ENCODE data around the gene SLC39A11.
"Not testable (repeated sequence)": the region's sequence is repeated elsewhere in the genome, so short reads cannot be mapped to it uniquely, and the experiment has no call there.

SLC39A11 gene

DNA sequence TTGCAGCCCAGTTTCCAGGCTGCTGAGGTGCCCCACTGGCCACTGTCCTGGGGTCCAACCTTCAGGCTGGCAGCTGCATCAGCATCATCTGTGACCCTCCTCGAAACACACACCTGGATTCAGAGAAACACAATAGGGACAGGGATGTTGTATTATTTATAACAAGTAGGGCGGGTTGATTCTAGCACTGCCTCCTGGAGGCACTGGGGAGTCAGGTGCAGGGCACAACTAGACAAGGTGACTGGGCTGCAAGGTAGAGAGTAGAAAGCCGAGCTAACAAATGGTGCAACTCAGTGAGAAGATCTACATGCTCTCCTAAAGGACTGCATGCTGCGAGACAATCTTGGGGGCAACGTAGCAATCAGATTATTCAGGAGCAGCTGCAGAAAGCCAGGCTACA is 317.3 kb downstream of the SLC39A11 start:
- no peak for DNase-seq

DNA sequence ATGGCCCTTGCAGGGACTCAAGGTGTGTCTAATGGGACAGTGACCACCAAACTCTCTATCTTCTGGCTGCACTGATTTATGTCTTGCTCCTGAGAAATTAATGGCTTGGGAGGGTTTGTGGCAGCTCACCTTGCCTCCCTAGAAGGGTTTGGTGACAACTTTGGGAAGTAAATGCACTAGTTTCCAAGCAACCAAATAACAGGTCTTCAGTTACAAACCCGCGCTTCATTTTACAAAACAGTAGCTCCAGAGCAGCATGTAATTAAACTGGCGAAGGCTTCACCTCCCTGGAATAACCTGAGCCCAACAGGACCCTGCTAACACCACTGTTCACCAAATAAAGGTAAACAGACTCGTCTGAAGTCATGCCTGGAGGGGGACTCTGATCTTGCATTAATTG is 318.3 kb downstream of the SLC39A11 start:
- DNase-seq, result no peak

- not testable (repeated sequence) for DNase-seq
Observed at GRCh38 chr17:72773225-72773624, 319.3 kb downstream of the SLC39A11 start.

GRCh38 chr17:72772331-72772821 is 320.1 kb downstream of the SLC39A11 start:
- DNase-seq, result no peak

DNA sequence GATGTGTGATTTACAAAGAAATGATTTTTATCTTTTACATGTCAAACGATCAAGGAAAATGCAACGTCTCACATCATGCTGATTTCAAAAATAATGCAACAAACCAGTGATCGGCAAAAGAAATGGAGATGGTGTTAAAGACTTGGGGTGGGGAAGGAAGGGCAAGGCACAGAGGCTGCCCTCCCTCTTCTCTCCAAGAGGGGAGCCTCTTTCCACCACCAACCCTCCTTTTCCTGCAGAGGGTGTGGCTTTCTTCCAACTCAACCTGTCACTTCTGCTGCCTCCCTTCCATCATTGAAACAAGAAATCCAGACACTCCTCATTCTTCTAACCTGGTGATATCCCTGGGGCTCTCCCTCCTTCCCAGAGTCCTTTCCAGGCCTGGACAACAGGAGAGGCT is 320.8 kb downstream of the SLC39A11 start:
- no peak for DNase-seq

- DNase-seq, result no peak
Observed at GRCh38 chr17:72766761-72767356, 325.6 kb downstream of the SLC39A11 start.

DNA sequence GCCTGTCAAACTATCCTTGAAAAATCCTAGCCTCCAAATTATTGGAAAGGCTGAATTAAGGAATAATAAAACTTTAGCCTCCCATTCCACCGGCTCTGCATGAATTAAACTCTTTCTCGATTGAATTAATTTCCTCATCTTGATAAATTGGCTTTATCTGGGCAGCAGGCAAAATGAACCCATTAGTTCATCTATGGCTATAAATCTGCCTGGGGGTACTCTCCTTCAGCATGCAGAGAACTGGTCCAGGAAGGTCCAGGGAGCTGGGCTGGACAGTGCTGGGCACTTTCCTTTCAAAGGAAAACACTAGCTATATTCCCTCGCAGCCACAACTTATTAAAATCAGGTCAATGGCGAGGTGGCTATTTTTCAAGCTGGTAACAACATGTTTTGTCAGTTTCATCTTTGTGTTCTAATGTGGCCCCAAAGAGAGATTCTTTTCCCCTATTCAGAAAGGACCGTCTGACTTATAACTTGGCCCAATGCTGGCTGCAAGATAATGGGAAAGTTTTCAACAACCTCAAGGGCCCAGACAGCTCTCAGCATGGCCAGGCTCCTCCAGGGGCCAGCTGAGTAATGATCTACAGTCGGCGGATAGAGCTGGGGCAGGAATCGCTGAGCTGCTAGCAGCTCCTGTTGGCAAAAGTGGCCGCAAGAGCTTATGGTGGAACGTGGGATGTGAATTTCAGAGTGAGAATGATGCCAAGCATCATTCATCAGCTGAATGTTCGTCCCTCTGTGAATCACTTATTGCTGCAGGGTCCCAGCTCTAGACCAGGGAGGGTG is 326.9 kb downstream of the SLC39A11 start:
- DNase-seq, result peak in 1 of 2 experiments; percentile 16

DNA sequence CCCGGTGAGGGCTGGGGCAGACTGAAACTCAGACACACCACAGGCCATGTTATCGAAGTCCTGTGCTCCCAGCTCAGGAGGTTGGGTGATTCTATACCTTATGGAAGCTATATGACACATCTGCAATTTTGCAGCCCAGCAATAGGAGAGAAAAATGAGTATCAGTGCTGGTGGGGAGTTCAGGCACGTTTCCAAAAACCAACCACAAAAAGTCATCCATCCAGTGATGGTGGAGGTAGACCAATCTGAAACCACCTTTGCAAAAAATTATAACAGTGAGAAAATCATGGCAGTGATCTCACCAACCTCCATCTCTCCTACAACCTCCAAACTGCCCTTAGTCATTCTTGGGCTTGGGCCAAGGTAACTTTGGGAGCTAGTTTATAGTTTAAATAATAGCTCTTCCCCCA is 327.9 kb downstream of the SLC39A11 start:
- no peak for DNase-seq

DNA sequence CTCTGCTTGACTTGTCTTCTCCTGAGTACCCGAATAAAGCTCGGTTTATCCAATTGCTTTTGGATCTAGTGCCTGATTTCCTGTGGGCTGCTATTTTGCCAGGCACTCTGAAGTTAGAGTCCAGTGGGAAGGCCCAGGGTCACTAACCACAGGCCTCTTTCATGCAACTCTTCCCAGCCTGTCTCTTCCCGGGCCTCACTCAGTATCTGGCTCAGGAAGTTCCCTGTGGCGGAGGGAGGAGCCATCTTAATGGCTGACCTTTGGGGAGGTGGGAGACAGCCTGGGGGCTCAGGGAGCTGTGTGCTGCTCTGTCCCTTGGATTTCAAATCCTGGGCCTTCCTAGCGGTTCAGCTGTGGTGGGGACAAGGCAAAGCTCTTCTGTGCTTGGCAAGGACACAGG is 328.5 kb downstream of the SLC39A11 start:
- no peak for DNase-seq

- not testable (repeated sequence) for DNase-seq
Observed at GRCh38 chr17:72761893-72762575, 330.5 kb downstream of the SLC39A11 start.

DNA sequence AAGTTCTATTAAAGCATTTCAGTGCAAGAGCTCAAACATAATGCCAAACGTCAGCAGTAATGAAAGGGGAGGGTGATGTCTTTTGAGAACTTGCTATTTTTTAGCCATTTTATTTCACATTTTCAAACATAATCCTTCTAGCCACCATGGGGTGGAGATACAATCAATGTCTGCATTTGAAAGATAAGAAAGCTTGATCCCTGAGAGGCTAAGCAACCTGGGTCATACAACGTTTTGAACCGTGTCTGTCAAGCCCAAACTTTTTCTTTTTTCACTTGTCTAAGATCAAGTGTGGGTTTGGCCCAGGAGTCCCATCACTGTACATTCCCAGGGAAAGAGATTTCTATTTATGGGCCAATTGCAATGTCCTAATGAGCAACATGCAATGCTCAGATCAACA is 331.1 kb downstream of the SLC39A11 start:
- DNase-seq, result no peak

DNA sequence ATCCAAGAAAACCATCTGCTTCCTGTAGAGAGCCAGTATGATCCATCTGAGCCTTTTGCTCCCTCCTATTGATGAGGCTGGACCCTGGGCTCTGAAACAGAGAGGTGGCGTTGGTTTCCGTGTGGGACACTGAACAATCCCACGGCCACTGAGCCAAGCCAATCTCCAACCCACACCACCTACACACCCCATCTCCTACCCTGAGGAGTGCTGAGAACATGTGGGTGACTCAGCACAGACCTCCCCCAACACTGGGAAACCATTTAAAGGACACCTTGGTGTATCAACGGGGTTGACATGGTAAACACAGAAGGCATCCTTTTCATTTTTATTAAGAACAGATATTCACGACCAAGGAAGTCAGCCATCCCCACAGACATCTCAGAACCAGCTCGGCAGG is 332.1 kb downstream of the SLC39A11 start:
- no peak for DNase-seq

DNA sequence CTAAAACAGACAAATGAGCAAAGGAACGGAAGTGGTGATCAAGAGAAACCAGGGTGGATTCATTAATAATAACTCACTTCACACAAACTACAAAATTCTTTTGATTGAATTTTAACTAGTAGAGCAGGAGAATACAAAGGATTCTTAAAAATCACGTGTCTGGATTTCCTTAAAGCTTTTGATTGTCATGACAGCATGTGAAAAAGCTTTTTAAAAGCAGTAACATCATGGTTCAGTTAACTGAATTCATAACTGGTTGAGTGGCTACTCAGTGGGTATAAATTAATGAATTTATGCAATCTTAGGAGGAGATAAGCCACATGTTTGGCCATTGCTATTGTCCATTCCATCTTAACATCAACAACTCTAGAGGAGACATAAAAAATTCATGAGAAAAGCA is 333.2 kb downstream of the SLC39A11 start:
- no peak for DNase-seq

DNA sequence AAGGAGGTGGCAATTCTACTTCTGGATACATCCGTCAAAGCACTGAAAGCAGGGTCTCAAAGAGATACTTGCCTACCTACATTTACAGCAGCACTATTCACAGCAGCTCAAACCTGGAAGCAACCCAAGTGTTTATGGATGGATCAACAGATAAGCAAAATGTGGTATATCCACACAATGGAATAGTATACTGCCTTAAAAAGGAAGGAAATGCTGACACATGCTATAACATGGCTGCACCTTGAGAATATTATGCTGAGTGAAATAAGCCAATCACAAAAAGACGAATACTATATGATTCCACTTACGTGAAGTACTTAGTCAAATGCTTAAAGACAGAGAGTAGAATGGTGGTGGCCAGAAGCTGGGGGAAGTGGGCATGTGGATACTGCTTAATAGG is 336.2 kb downstream of the SLC39A11 start:
- DNase-seq, result no peak

- DNase-seq, result no peak
Observed at GRCh38 chr17:72754513-72754912, 338.0 kb downstream of the SLC39A11 start.

DNA sequence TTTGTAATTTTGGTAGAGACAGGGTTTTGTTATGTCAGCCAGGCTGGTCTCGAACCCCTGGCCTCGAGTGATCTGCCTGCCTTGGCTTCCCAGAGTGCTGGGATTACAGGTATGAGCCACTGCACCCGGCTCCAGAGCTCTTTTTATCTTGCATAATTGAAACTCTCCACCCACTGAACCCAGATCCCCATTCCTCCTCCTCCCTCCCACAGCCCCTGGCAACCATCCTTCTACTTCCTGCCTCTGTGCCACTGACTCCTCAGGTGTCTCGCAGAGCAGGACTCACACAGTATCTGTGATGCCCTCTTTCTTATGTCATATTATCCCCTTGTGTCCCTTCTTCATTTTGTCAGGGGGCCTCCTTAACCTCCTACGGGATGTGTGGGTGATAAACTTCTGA is 340.7 kb downstream of the SLC39A11 start:
- DNase-seq, result no peak

DNA sequence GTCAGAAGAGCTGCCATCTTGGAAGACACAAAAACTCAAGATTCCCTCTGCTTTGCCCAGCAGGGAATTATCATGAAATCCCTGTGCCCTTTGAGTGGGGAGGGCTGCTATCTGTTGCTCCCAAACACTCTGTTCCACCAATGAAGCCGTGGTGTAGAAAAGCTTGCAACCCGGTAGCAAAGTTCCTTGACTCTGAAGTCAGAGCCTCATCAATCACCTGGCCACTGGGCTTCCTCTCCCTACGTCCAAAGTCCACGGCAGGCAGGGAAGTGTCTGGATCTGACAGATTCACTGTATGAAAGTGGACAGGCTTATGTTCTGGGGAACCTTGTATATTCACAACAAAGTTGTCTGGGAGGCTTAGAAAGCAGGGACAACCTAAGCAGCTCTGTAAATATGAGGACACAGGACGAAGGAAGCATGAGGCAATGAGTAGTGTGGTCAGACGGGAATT is 343.3 kb downstream of the SLC39A11 start:
- no peak for DNase-seq

GRCh38 chr17:72747501-72747900 is 345.0 kb downstream of the SLC39A11 start:
- no peak for DNase-seq

DNA sequence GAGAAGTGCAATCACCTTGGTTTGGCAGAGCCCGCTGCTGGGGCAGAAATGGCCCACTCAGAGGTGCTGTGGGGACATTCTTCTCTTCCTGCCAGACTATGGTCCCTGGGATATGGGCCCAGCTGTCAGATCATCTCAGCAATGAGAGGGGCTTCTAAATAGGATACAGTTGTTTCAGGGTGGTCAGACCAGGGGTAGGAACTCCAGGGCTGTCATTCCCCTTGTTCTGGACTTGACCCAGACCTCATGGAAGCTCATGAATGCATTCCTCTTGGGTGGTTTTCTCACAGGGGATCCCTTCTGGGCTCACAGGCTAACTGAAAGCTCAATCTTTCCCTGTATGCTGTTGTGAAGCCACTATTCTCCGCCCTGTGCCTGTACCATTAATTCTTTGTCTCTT is 347.2 kb downstream of the SLC39A11 start:
- no peak for DNase-seq

GRCh38 chr17:72743037-72743467 is 349.4 kb downstream of the SLC39A11 start:
- no peak for DNase-seq

- DNase-seq, result no peak
Observed at GRCh38 chr17:72737151-72737690, 355.3 kb downstream of the SLC39A11 start.

GRCh38 chr17:72735592-72735991 is 356.9 kb downstream of the SLC39A11 start:
- no peak for DNase-seq

DNA sequence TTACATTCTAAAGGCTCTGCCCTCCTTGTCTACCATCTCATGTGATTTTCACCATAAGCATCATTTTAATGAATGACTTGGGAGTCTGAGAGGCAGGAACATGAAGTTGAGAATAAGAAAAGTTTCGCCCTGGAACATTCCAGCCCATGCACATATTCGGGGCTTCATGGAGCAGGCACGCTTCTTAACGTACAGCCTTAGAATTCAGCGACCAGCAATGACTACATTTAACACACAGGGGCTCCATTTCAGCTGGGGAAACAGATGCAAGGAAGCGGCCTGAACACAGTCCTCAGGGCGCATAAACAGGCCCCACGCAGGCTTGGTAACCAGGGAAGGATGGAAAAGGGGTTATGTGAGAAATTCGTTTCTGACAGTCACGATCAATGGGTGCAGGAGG is 357.4 kb downstream of the SLC39A11 start:
- DNase-seq, result no peak

- DNase-seq, result no peak
Observed at GRCh38 chr17:72734613-72735012, 357.9 kb downstream of the SLC39A11 start.
